Esophagus mucosa (tissue), 1 donor: Measurements from ENCODE around the gene NT5DC3. TPM values are rescaled to one million over a fixed set of nuclear protein-coding genes. Genes with fewer than 3 reads are reported as not detected.

Experiments used
- ATAC-seq: fragments of 200-7000 bp; cut with Tn5 transposase; one replicate; pipeline ENCODE4 v1.9.1; 2020
- total RNA-seq: library from RNA; stranded (reverse); gene quantifications from one replicate; pipeline ENCODE4 v1.2.4, GENCODE V29; 2023
- donor health status: DM: yes; HTN: yes; CAD: no.

The NT5DC3 gene
- total RNA-seq, result 4.8 TPM

DNA sequence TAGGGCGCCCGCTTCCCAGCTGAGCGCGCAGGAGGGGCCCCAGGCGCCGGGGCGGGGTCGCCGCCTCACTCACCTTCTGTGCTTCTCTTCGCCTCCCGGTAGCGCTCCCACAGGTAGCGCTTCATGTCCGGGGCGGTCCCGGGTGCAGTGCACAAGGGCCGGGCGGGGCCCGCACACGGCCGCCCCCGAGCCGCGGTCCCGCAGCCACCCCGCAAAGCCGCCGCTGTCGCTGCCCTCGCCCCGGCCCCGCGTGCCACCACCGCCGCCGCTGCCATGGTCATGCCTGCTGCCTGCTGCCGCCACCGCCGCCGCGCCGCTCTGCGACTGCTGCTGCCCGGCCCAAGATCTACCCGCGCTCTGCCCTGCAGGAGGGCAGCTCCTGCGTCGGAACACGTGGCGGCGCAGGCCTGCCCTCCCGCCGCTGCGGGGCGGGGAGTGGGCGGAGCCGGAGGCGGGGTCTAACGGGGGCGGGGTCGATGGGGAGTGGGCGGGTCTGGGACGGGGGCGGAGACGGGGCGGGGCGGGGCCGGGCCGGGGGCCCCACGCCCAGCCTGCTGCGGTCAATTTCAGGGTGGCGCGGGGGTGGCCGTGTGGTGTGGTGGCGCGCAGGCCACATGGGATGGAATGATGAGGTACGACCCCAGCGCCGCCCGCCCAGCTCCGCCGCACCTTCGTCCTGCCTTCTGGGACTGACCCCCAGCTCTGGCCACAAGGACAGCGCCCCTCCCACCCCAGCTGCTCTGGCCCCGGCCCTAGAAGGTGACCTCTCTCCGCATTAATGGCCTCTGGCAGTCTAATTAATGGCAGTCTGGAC lies at the start of gene NT5DC3:
NT5DC3 (minus strand) TSS at position 359 of the 814 bp plus-strand sequence; CDS start at position 281, 78 bp downstream.
- ATAC-seq, result peak; percentile 99

- ATAC-seq, result no peak
Observed at GRCh38 chr12:103887738-103888137, 46.7 kb upstream of the NT5DC3 start.

DNA sequence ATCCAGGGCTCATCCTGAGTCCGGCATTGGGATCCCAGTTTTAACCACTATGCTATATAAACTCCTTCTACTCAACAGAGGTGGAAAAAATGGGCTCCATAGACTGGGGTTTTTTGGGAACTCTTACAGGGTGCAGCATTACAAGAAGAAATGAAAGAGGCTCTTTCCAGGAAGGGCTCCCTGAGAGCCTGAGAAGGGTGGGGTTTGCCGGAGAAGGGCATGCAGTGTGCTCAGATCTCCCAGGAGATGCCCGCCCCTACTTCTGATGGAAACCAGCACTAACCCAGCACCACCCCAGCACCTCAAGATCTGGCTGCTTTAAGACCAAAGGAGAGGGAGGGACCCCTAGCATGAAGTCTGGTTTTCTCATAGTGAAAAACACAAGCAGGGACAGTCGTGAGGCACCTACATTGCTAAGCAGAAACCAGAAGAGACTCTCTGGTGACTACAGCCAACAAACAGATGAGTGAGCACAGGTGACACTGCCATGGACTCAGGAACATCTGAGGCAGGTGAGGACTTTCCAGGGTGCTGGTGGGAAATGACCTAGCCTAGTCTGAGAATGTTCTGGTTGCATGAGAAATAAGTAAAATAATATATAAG lies 45.3 kb upstream of the NT5DC3 start:
- ATAC-seq, result no peak

DNA sequence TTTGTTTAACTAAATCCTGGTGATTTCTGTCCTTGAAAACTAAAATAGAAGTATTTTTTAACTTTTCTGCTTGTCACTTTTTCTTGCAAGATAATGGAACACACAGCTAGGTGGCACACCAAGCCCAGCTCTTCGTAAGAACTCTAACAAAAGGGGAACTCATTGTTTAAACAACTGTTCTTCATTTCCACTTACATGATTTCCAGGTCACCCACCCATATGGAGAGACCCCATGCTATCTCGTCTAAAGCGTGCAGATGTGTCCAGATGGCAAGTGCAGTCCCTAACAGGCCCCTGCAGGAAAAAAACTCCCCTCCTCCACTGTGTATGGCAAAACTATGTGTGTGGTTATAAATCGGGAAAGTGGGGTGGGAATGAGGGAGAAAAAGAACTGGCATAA lies 43.3 kb upstream of the NT5DC3 start:
- ATAC-seq, result no peak

DNA sequence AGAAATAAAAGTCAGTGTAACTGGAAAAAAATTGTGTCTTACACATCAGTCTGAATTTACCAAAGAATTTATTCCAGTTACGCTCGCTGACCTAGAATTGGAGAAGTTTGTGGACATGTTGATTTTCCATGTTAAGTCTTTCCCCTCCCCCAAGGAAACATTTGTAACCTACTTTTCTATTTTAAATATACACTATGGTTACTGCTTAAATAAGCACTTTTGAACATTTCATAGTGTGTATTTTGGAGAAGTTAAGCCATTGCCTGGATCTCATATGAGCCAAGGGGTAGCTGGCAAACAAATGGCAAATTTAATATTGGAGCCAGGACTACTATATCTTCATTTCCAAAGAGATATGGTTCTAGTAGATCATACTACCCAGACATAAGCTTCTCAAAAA lies 42.9 kb upstream of the NT5DC3 start:
- no peak for ATAC-seq

GRCh38 chr12:103882861-103883596 lies 42.0 kb upstream of the NT5DC3 start:
- no peak for ATAC-seq

- no peak for ATAC-seq
Observed at GRCh38 chr12:103881261-103881660, 40.2 kb upstream of the NT5DC3 start.

- ATAC-seq, result no peak
Observed at GRCh38 chr12:103880299-103881142, 39.5 kb upstream of the NT5DC3 start.

- no peak for ATAC-seq
Observed at GRCh38 chr12:103879878-103880277, 38.8 kb upstream of the NT5DC3 start.

- no peak for ATAC-seq
Observed at GRCh38 chr12:103879048-103879692, 38.1 kb upstream of the NT5DC3 start.

DNA sequence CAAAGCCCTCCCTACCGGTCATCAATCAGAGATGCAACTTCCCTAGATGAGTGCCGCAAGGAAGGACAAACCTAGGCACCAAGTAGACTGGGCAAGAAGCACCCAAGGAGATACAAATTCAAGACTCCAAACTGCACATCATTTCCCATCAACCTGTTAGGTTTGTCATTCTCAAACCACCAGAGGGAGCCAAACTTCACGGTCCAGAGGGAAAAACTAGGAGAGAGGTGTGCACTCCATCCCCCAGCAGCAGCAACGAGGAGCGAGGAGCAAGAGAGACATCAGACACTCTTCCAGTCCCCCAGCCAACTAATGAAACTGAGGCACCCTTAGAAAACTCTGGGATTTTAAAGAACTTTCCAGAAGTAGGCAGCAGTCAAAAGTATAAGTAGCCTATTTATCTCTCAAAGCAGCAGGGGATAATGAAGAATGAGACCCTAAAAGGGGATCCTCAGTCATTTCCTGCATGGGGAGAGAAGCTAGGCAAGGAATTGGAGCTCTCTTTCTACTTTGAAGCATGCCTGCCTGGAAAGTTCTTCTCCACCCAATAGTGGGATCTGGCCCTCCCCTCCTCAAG lies 37.0 kb upstream of the NT5DC3 start:
- ATAC-seq, result peak; percentile 81

GRCh38 chr12:103877288-103877687 lies 36.3 kb upstream of the NT5DC3 start:
- no peak for ATAC-seq

GRCh38 chr12:103875666-103876065 lies 34.6 kb upstream of the NT5DC3 start:
- no peak for ATAC-seq

GRCh38 chr12:103868215-103868614 lies 27.2 kb upstream of the NT5DC3 start:
- no peak for ATAC-seq

GRCh38 chr12:103865151-103865730 lies 24.2 kb upstream of the NT5DC3 start:
- no peak for ATAC-seq

DNA sequence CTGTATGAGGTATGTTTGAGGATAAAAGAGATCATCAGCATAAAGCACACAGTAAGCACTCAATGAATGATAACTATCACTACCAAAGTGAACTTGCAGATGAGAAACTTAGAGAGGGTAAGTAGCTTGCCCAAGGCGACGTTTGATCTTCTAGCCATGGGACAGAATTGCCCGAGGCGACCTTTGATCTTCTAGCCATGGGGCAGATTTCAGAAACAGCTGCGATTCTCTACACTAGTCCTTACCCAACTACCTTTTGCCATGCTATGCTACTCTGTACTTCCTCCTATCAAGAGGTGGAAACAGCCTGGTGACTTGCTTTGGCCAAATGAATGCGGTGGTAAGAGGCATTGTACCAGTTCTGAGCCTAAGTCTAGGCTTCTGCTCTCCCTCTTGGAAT lies 23.7 kb upstream of the NT5DC3 start:
- ATAC-seq, result peak; percentile 20

GRCh38 chr12:103858953-103859601 lies 18.0 kb upstream of the NT5DC3 start:
- peak; percentile 97 for ATAC-seq

DNA sequence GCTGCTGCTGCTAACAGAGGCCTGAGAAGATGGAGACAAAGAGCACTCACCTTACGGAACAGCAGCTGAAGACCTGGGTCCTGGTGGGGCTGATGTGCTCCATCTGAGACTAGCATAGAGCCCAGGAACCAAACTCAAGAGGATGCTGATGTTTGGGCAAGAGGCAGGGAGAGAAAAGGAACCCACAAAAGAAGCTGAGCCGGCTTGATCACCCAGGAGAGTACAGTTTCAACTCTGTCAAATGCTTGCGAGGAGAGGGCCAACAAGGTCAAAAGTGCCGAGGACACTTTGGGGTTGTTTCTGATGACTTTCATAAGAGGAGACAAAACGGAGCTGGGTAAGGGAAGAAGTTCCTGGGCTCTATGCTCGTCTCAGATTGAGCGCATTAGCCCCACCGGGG lies 17.3 kb upstream of the NT5DC3 start:
- no peak for ATAC-seq

GRCh38 chr12:103857164-103857563 lies 16.1 kb upstream of the NT5DC3 start:
- no peak for ATAC-seq

- no peak for ATAC-seq
Observed at GRCh38 chr12:103855896-103856657, 15.0 kb upstream of the NT5DC3 start.
